HG02623 (cell line): ENCODE results near the gene CDK10.

ENCODE experiments used
- ATAC-seq: cut with Tn5 transposase; IDR thresholded peaks from one replicate; pipeline ENCODE4 v1.9.1; 2021; ENCODE audit warnings: moderate library complexity; ENCODE audit not compliant: unreplicated experiment

CDK10 gene

DNA sequence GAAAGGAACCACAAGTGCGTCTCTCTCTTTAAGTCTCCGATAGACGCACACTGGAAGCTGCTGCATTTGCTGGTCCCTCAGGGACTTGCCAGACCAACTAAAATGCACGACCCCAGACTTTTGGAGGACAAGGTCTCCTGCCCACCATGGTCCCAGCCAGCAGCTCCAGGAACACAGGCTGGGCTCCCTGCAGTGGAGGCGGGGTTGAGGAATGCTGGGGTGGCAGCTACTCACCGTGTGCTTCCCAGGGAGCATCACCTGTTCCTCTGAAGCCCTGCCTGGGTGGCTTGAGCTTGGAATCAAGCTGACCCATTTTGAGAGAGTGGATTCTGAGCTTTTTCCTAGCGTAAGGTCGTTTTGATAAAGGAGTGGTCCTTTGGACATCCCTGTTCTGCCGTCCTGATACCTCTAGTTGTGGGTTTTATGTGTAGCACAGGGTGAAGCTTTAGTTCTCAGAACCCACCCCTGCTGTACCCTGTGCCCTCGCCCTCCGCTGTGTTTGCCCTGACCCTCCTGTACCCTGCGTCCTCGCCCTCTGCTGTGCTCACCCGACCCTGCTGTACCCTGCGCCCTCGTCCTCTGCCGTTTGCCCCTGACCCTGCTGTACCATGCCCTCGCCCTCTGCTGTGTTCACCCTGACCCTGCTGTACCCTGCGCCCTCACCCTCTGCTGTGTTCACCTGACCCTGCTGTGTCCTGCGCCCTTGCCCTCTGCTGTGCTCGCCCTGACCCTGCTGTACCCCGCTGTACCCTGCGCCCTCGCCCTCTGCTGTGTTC, 45.8 kb downstream of the CDK10 start:
- no peak for ATAC-seq

DNA sequence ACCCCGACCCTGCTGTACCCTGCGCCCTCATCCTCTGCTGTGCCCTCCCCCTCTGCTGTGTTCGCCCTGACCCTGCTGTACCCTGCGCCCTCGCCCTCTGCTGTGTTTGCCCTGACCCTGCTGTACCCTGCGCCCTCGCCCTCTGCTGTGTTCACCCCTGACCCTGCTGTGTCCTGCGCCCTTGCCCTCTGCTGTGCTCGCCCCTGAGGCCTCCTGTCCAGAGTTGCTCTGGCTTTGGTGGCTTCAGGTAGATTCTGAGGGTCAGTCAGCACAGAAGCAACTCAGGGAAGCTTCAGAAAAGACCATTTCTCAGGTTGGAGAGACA, 46.4 kb downstream of the CDK10 start:
- ATAC-seq: no peak

DNA sequence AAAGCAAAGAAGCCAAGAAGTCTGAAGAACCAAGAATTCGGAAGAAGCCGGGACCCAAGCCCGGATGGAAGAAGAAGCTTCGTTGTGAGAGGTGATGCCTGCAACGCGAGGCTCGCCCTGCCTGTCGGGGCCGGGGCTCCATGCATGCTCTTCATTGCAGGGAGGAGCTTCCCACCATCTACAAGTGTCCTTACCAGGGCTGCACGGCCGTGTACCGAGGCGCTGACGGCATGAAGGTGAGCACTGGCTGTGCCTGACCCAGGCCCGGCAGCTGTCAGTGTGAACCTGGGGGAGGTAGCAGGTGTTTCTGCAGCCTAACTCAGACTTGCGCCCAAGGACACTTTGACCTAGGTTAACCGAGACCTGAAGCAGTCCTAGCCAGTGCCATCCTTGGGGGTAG, 46.8 kb downstream of the CDK10 start:
- ATAC-seq: no peak

DNA sequence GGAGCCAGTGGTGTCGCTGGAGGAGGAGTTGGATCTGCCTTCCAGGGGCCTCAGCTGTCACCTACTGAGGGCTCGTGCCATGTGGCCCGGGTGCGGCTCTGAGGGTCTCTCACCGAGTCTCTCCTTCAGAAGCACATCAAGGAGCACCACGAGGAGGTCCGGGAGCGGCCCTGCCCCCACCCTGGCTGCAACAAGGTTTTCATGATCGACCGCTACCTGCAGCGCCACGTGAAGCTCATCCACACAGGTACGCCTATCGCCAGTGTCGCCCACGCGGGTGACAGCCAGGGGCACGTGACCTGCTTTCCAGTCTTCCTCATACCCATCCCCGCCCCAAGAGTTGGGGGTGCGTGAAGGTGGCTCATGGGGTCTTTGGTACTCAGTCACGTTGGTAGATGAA, 47.3 kb downstream of the CDK10 start:
- no peak for ATAC-seq

DNA sequence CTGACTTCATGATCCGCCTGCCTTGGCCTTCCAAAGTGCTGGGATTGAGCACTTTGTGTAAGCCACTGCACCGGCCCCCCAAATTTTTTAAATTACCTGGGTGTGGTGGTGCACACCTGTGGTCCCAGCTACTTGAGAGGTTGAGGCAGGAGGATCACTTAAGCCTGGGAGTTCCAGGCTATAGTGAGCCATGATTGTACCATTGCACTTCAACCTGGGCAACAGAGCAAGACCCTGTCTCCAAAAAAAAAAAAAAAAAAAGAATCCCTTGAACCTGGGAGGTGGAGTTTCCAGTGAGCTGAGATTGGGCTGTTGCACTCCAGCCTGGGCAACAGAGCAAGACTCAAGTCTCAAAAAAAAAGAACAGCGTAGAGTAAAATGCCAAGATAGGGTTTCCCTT, 50.1 kb downstream of the CDK10 start:
- ATAC-seq: no peak

DNA sequence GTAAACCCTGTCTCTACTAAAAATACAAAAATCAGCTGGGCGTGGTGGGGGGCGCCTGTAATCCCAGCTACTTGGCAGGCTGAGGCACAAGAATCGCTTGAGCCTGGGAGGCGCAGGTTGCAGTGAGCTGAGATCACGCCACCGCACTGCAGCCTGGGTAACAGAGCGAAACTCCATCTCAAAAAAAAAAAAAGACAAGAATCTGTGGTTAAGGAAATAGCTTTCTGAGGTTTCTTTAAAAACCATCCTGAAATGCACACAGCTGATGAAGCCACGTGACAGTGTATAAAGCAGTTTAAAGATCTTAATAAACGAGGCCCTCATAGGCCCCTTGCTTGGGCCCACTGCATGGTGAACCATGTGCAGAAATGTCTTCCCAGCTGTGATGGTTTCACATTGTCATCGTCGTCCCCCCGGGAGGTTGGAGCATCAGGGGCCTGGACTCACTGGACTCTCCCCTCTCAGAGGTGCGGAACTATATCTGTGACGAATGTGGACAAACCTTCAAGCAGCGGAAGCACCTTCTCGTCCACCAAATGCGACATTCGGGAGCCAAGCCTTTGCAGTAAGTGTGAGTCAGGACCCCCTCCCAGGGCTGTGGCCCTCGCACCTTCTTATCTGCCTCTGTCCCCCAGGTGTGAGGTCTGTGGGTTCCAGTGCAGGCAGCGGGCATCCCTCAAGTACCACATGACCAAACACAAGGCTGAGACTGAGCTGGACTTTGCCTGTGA, 51.0 kb downstream of the CDK10 start:
- no peak for ATAC-seq

DNA sequence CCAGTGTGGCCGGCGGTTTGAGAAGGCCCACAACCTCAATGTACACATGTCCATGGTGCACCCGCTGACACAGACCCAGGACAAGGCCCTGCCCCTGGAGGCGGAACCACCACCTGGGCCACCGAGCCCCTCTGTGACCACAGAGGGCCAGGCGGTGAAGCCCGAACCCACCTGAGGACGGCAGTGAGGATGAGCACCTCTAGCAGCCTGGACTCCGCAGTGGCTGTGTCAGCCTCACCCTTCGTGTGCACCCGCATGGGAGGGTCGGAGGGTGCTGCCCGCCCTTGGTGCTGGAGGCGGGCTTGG, 51.5 kb downstream of the CDK10 start:
- ATAC-seq: no peak

DNA sequence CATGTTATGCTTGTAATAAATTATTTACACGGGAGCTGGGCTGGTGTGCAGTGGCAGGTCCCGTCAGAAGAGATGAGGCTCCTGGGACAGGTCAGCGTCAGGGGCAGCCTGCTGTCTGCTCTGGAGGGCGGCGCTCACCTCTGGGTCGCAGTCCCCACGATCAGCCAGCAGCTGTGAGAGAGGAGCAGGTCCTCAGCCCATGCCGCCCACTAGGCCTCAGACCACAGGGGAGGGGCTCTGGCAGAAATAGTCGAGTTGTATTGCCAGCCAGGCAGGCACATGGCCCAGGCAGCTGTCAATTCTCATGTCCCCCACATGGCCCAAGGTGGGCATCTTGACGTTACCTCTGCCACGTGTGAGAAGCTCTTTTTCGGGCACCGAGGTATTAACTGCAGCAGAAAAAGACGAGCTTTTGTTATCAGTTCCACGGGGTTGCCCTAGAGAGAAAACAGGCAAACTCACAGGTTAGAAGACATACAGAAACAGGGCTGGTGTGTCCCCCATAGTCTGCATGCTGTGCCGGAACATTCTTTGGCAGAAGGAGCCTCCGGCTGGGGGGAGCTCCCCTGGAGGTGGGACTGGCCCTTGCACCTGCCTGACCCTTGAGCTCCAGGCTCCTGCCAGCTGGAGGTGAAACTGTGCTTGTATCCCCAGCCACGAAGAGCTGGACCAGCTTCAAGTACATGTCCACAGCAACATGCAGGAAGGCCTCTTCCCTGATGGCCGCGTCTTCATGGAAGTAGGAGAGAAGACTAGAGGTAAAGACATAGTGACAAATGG, 52.2 kb downstream of the CDK10 start:
- no peak for ATAC-seq

DNA sequence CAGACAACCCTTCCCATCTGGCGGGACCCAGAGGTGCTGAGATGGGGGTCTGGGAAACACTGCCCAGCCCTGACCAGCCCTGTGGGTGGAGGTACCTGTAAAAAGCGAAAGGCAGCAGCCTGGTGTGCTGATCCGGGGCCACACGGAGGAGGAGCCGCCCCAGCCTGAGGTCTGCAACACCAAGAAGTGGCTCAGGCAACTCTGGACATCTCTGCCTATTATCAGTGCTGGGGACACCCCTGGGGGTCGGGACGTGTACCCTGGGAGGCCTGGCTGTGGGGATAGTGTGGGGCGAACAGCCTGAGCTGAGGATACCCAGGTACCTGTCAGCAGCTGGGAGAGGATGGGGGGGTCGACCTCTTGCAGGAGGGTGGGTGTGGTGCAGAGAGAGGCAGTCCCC, 52.9 kb downstream of the CDK10 start:
- no peak for ATAC-seq

DNA sequence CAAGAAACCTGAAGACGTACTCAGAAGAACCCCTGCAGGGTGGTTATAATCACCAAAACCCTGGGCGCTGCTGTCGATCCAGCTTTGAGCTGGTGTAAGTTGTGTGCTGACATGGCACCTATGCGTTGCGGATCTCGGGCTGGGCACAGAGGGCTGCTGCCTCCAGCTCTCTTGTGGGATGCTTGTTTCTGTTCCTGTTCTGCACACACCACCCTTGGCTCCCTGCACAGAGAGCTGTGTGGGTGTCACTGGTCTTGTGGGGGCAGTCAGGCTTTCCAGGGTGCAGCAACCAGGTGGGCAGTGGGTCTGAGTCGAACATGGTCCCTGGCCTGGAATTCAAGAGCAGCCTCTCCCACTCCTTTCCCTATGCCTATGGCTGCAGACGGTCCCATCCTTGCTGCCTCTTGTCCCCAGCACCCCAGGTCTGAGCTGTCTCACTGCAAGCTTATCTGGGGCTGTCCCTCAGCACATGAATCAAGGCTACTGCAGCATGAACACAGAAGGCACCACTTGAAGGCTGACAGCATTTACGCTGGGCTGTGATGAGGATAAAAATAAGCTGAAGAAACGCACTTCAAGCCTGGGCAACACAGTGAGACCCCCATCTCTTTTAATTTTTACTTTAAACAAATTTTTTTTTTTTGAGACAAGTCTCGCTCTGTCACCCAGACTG, 55.0 kb downstream of the CDK10 start:
- ATAC-seq: no peak

DNA sequence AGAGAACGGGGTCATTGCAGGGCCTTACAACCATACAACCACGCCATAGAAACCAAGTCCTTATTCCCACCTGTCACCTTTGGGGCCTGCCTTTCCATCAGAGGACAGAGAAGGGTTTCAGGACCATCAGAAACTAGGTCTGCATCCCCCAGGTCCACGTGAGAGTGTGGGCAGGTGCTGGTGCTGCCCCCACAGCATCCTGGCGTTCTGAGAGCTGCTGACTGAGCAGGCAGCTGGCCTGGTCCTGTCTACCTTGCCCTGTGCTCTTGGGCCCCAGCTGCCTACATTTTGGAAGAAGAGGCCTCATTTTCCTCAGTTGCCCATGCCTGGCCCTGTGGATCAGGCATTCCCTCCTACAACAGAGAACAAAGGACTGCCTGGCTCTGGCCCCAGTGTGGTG, 56.5 kb downstream of the CDK10 start:
- no peak for ATAC-seq

DNA sequence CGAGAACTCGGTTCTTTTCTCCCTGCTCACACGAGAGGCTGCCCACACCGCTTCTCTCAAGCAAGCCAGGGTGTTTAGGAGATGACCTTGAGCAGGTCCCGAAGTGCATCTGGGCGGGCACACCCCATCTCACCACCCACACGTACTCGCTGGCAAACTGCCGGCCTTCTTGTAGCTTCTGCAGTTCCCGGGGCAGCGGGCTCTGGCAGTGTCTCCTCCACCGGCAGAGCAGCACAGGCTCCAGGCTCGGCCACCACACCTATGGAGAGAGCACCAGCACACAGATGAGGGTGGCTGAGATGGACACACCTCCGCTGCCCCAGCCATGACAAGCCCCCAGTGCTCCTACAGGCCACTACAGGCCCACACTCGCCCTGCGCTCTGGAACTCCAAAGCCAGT, 58.3 kb downstream of the CDK10 start:
- no peak for ATAC-seq
